ENCODE measurements around the gene ADCY10. TPM values are rescaled to one million over a fixed set of nuclear protein-coding genes. Genes with fewer than 3 reads are reported as not detected.

Gene ADCY10
- polyA plus RNA-seq, 1 donor from 2014 or later, result 0.49 TPM

- Mint-ChIP-seq H3K4me1 (no peaks in the 10 kb centered on the region), H3K27me3 (no peaks in the 10 kb centered on the region)
Measured at GRCh38 chr1:167786502-167786901, 127.4 kb downstream of the ADCY10 start.

GRCh38 chr1:167784876-167785550 lies 128.9 kb downstream of the ADCY10 start:
- Mint-ChIP-seq H3K36me3 (peaks cover 7% of the 10 kb centered on the region), H3K9me3 (peaks cover 0 to 11% (median 0%) of the 10 kb centered on the region in 3 donors), H3K27me3 (no peaks in the 10 kb centered on the region), H3K4me1 (no peaks in the 10 kb centered on the region), H3K27ac (no peak overlapping the region), H3K4me3 (no peak overlapping the region)

More at GRCh38 chr1:167786502-167786901, 127.4 kb downstream of the ADCY10 start:
- no peaks in the 10 kb centered on the region for H3K9me3 Mint-ChIP-seq
- no peak overlapping the region for H3K4me3 Mint-ChIP-seq
- no peak overlapping the region for H3K27ac Mint-ChIP-seq
- H3K36me3 Mint-ChIP-seq, result peaks cover 5% of the 10 kb centered on the region

GRCh38 chr1:167782946-167783345 lies 131.0 kb downstream of the ADCY10 start:
- Mint-ChIP-seq H3K4me3 (no peak overlapping the region), H3K36me3 (peaks cover 7% of the 10 kb centered on the region), H3K9me3 (peaks cover 0 to 13% (median 3%) of the 10 kb centered on the region in 3 donors), H3K4me1 (no peaks in the 10 kb centered on the region), H3K27me3 (no peaks in the 10 kb centered on the region), H3K27ac (no peak overlapping the region)

DNA sequence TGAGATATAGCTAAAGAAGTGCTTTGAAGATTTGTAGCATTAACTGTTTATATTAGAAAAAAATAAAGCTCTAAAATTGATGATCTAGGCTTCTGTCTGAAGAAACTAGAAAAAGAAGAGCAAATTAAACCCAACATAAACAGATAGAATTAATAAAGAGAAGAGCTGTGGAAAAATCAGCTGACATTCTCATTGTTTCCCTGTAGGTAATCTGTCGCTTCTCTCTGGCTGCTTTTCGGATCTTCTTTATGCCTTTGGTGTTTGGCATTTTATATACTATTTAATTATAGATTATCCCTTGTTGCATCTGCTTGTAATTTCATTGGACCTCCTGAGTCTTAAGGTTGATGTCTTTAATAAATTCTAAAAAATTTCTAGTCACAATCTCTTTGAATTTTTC lies 132.4 kb downstream of the ADCY10 start:
- H3K4me3 Mint-ChIP-seq, result no peak overlapping the region
- H3K9me3 Mint-ChIP-seq, result peaks cover 0 to 13% (median 3%) of the 10 kb centered on the region in 3 donors
- H3K27me3 Mint-ChIP-seq, result no peaks in the 10 kb centered on the region

DNA sequence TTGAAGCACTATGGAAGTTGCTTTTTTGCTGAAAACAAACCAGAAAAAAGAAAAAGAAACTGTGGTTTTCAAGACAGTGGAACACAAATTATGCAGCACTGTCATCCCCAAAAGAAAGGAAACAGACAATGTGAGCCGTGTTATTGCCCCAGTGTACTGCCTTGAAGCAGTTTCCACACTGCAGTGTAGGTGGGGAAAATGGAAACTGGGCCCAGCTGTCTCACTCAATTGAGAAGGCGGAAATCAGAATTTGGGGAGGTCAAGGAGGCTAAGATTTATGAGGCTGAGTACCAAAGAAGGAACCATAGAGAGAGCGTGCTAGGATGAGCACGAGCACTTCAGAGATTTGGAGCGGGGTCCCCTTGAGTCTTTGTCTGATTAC lies 136.7 kb downstream of the ADCY10 start:
- peak overlapping the region in 1 of 3 donors; percentile 66 for H3K27ac Mint-ChIP-seq
- peaks cover 14% of the 10 kb centered on the region for H3K36me3 Mint-ChIP-seq
- no peaks in the 10 kb centered on the region for H3K27me3 Mint-ChIP-seq
- peaks cover 0 to 13% (median 3%) of the 10 kb centered on the region in 3 donors for H3K9me3 Mint-ChIP-seq
- H3K4me1 Mint-ChIP-seq, result peaks cover 0 to 3% (median 2%) of the 10 kb centered on the region in 3 donors
- no peak overlapping the region for H3K4me3 Mint-ChIP-seq

More for the DNA sequence above, 132.4 kb downstream of the ADCY10 start:
- Mint-ChIP-seq H3K27ac (peak overlapping the region in 1 of 3 donors; percentile 32), H3K36me3 (peaks cover 15% of the 10 kb centered on the region), H3K4me1 (peaks cover 0 to 3% (median 0%) of the 10 kb centered on the region in 3 donors)

DNA sequence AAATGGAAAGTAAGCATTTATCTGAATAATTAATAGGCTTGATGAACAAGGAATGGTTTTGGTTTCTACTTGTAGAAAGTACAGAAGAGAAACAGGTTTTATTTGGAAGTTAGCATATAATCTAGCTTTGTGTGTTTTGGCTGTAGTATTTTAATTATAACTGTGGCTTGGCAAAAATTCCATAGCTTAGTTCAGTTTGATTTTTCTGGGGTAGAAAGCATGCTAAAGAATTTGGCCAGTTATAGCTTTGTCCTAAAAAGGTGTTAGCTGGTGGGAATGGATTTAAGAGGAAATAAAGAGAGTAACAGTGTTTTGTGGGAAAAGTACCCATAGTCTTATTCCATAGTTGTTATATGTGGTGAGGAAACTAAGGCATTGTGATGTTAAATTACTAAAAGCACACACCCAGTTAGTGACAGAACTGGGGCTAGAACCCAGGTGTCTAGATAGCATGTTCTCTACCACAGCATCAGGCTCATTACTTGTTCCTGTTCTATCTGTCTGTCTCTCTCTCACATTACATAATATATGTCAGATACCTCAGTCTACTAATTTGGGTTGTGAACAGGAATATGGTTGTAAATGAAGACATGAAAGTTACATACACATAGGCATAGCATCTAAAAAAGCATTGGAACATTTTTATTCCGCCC lies 137.2 kb downstream of the ADCY10 start:
- Mint-ChIP-seq H3K36me3 (peaks cover 14% of the 10 kb centered on the region), H3K4me3 (no peak overlapping the region), H3K27me3 (no peaks in the 10 kb centered on the region), H3K4me1 (peaks cover 0 to 3% (median 2%) of the 10 kb centered on the region in 3 donors), H3K9me3 (peaks cover 0 to 13% (median 3%) of the 10 kb centered on the region in 3 donors), H3K27ac (peak overlapping the region in 1 of 3 donors; percentile 66)

DNA sequence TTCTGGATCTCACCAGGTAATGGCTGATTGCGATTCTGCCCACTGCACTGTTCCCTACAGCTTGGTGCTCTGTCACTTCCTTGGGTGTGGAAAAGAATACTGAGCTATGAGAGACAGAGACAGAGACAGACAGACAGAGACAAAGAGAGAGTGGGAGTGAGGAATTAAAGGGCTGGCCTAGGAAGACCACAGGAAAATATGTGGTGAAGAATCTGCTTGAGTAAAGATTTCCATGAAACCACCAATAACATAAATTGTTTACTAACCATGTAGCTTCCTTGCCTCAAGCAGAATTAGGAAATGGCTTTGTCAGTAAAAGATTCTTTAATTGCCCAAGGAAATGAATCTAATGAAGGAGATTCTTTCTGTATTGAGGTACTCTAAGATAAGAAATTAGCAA lies 137.8 kb downstream of the ADCY10 start:
- Mint-ChIP-seq H3K4me3 (no peak overlapping the region), H3K27me3 (no peaks in the 10 kb centered on the region), H3K27ac (peak overlapping the region in 1 of 3 donors; percentile 11), H3K4me1 (peaks cover 0 to 3% (median 2%) of the 10 kb centered on the region in 3 donors), H3K36me3 (peaks cover 14% of the 10 kb centered on the region), H3K9me3 (peaks cover 0 to 12% (median 3%) of the 10 kb centered on the region in 3 donors)

DNA sequence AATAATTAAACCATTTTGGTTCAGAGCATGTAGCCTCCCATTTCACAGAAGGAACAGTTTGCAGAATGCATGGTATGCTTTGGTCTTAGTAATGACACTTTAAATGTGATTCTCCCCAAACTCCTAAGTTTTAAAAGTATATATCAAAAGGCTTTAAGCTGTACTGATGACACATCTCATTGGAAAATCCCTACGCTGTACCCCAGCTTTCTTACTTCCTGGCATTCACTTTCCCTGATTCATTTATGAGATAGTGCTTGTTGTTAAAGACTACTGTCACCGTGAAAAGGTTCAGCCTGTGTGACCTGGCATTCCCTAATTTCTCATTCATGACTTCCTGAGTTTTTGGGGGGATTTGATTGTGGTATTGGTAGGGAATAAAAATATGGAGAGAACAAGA lies 138.8 kb downstream of the ADCY10 start:
- Mint-ChIP-seq H3K9me3 (peaks cover 0 to 4% (median 3%) of the 10 kb centered on the region in 3 donors), H3K27me3 (no peaks in the 10 kb centered on the region), H3K4me1 (peaks cover 0 to 3% (median 2%) of the 10 kb centered on the region in 3 donors), H3K4me3 (no peak overlapping the region), H3K36me3 (peaks cover 12% of the 10 kb centered on the region), H3K27ac (no peak overlapping the region)

GRCh38 chr1:167774710-167775109 lies 139.2 kb downstream of the ADCY10 start:
- Mint-ChIP-seq H3K27me3 (no peaks in the 10 kb centered on the region), H3K36me3 (peaks cover 14% of the 10 kb centered on the region), H3K4me3 (no peak overlapping the region), H3K27ac (no peak overlapping the region), H3K9me3 (peaks cover 0 to 2% (median 0%) of the 10 kb centered on the region in 3 donors), H3K4me1 (peaks cover 0 to 3% (median 2%) of the 10 kb centered on the region in 3 donors)

DNA sequence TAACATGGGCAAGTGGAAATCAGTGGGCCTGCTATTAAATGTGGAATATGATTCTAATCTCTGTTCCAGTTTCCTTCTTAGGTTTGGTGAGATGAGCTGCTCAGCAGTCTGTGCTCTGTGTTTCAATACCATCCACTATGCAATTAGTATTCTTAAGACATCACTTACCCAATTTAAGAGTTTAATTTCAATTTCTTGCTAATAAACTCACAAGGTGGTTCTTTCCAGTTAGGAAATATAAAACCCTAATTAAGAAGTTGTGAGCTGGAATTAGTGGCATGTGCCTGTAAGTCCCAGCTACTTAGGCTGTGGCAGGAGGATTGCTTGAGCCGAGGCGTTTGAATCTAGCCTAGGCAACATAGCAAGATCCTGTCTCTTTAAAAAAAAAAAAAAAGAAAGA lies 140.4 kb downstream of the ADCY10 start:
- Mint-ChIP-seq H3K27ac (no peak overlapping the region), H3K9me3 (no peaks in the 10 kb centered on the region), H3K27me3 (no peaks in the 10 kb centered on the region), H3K36me3 (peaks cover 15% of the 10 kb centered on the region), H3K4me1 (peaks cover 0 to 6% (median 3%) of the 10 kb centered on the region in 3 donors), H3K4me3 (no peak overlapping the region)

GRCh38 chr1:167772436-167772835 lies 141.5 kb downstream of the ADCY10 start:
- no peak overlapping the region for H3K4me3 Mint-ChIP-seq
- H3K9me3 Mint-ChIP-seq, result no peaks in the 10 kb centered on the region
- no peaks in the 10 kb centered on the region for H3K27me3 Mint-ChIP-seq
- peaks cover 15% of the 10 kb centered on the region for H3K36me3 Mint-ChIP-seq
- peaks cover 3 to 5% (median 3%) of the 10 kb centered on the region in 3 donors for H3K4me1 Mint-ChIP-seq
- H3K27ac Mint-ChIP-seq, result no peak overlapping the region

GRCh38 chr1:167770127-167770526 lies 143.8 kb downstream of the ADCY10 start:
- Mint-ChIP-seq H3K4me3 (no peak overlapping the region), H3K9me3 (no peaks in the 10 kb centered on the region), H3K27me3 (no peaks in the 10 kb centered on the region), H3K36me3 (peaks cover 6% of the 10 kb centered on the region), H3K4me1 (peaks cover 3 to 5% (median 3%) of the 10 kb centered on the region in 3 donors), H3K27ac (no peak overlapping the region)

- no peaks in the 10 kb centered on the region for H3K27me3 Mint-ChIP-seq
- H3K9me3 Mint-ChIP-seq, result no peaks in the 10 kb centered on the region
- H3K36me3 Mint-ChIP-seq, result peaks cover 6% of the 10 kb centered on the region
- peaks cover 1 to 5% (median 3%) of the 10 kb centered on the region in 3 donors for H3K4me1 Mint-ChIP-seq
- H3K27ac Mint-ChIP-seq, result no peak overlapping the region
- H3K4me3 Mint-ChIP-seq, result no peak overlapping the region
Measured at GRCh38 chr1:167767761-167768160, 146.2 kb downstream of the ADCY10 start.

- H3K4me3 Mint-ChIP-seq, result no peak overlapping the region
- H3K4me1 Mint-ChIP-seq, result peaks cover 4 to 10% (median 5%) of the 10 kb centered on the region in 3 donors
- H3K36me3 Mint-ChIP-seq, result peaks cover 6% of the 10 kb centered on the region
- no peaks in the 10 kb centered on the region for H3K27me3 Mint-ChIP-seq
- no peak overlapping the region for H3K27ac Mint-ChIP-seq
- H3K9me3 Mint-ChIP-seq, result no peaks in the 10 kb centered on the region
Measured at GRCh38 chr1:167766538-167766937, 147.4 kb downstream of the ADCY10 start.

GRCh38 chr1:167765496-167765895 lies 148.4 kb downstream of the ADCY10 start:
- Mint-ChIP-seq H3K4me3 (no peak overlapping the region), H3K4me1 (peaks cover 10 to 14% (median 12%) of the 10 kb centered on the region in 3 donors), H3K36me3 (peaks cover 3% of the 10 kb centered on the region), H3K27ac (no peak overlapping the region), H3K9me3 (no peaks in the 10 kb centered on the region), H3K27me3 (no peaks in the 10 kb centered on the region)
